GM20000 (cell line): ENCODE data around the gene IQCK.

ENCODE experiments used
- DNase-seq: peaks from one replicate; pipeline ENCODE4 v3.0.0; 2012; ENCODE audit warnings: low spot score
- TF ChIP-seq, protein P1 (sequence below): IDR thresholded peaks from 2 replicates; pipeline ENCODE4 v1.5.1; 2012; ENCODE audit warnings: mild to moderate bottlenecking, control low read depth; ENCODE audit errors: extremely low read depth, missing control alignments

IQCK gene

DNA sequence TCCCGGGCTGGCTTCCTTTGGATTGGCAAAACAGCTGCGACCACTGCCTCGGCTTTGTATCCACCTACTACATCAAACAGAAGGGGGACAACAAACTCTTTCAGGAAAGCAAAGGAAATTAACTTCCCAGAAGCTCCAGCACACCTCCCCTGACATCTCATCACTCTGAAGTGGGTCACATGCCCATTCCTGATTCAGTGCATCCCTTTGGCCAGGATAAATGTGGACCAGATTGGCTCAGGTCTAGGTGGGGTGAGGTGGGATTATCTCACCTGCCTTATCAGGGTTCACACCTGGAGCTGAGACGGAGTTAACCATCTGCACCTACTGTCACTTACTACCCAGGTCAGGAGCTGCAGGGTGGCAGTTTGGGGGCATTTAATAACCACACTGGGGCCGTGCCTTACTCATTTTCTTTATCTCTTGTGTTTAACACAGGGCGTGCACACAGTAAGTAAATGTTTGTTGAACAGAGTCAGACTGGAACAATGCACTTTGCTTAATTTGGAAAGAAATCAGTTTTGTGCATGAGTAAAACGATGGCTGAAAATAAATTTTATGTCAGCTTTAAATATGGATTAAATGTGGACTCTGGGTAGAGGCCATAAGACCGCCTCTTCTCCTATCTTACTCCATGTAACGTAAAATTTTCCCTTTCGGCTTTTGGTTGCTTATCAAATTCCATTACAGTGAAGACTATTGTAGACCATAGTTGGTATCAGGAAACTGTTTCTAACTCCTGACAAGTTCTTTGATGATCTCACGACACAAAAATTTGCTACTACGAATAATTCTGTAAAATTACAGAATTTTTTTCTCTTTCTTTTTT, 36.0 kb downstream of the IQCK start:
- TF ChIP-seq, protein P1, sequence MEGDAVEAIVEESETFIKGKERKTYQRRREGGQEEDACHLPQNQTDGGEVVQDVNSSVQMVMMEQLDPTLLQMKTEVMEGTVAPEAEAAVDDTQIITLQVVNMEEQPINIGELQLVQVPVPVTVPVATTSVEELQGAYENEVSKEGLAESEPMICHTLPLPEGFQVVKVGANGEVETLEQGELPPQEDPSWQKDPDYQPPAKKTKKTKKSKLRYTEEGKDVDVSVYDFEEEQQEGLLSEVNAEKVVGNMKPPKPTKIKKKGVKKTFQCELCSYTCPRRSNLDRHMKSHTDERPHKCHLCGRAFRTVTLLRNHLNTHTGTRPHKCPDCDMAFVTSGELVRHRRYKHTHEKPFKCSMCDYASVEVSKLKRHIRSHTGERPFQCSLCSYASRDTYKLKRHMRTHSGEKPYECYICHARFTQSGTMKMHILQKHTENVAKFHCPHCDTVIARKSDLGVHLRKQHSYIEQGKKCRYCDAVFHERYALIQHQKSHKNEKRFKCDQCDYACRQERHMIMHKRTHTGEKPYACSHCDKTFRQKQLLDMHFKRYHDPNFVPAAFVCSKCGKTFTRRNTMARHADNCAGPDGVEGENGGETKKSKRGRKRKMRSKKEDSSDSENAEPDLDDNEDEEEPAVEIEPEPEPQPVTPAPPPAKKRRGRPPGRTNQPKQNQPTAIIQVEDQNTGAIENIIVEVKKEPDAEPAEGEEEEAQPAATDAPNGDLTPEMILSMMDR, result no peak
- no peak for DNase-seq

DNA sequence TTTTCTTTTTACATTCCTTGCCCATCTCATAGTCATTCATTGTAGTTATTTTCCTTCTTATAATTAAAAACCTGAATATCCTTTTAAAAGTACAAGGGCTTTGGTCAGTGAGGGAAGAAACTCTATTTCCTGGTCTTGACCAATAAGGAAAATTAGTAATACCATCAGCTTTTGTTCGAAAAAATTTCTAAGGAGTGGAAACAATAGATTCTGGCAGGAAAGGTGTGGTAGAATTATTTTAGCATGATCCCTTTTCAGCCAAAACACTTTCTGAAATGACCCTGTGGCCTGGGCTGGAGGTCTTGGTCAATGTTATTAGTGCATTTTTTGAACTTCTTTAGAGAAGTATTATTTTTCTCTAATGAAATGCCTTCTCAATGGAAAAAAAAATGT, 36.6 kb downstream of the IQCK start:
- TF ChIP-seq, protein P1, result no peak

DNA sequence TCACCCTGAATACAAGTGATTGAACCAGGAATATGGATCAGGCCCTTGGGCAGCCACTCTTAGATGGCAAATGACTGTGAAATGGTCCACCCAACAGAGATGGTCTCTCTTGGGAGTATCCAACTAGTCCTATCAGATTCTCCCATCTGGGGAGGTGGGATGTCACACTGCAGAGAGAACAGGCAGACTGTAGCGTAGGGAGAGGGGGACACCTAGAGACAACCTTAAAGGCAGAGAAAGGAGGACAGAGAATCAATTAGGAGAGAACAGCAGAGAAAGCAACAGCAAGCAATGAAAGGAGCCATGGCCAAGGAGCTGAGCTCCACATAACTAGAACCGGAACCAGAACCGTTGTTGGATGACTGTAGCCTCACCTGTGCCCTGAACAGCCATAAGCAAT, 37.2 kb downstream of the IQCK start:
- no peak for DNase-seq
- TF ChIP-seq, protein P1, result no peak

More for the DNA sequence above, 36.6 kb downstream of the IQCK start:
- DNase-seq, result no peak

DNA sequence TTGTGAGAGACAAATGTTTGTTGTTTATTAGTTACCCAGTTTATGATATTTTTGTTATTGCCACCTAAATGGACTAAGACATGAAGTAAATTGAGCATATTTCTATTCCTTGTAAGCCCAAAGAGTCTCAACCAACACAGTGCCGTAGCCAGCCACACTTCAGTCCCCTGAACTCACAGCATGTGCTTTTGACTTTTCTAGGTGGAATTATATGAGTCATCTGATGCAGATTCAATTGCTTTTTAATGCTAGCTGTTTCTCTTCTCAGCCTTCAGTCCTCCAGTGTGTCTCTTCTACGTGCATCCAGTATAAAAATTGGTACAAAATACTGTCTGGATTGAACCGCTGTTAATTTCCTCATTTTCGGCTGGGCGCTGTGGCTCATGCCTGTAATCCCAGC, 39.0 kb downstream of the IQCK start:
- no peak for DNase-seq
- TF ChIP-seq, protein P1, result no peak

DNA sequence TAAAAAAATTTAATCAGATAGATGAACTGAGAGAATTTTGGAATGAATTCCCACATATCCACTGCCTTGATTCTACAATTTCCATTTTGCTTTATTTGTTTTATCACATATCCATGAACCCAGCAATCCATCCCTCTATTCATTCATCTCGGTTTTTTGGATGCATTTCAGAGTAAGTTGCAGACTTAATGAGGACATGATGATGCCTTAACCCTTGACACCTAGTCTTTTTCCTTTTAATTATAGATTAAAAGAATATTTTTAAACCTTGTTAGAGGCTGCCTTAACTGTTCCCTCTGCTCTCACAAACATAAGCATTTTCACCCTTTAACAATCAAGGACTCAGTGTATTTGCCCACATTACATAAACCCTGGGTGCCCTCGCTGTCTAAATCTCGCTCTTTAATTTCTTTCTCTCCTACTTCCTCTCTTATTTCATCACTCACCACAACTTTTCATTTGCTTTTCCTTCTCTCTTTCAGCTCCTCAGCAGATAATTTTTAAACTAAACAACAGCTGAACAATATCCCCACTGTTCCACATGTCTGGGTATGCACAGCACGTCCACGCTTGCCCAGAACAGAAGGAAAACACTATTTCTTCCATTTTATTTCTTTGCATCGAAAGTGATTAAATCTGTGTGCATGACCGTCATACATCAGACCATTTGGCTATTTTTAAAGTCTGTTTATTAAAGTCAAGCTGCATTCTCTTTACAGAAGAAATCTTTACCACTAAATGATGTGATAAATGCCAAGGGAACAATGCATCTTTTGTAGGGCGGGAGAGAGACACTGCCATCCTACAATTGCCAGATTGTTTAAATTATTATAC, 39.9 kb downstream of the IQCK start:
- no peak for DNase-seq
- TF ChIP-seq, protein P1, result no peak

DNA sequence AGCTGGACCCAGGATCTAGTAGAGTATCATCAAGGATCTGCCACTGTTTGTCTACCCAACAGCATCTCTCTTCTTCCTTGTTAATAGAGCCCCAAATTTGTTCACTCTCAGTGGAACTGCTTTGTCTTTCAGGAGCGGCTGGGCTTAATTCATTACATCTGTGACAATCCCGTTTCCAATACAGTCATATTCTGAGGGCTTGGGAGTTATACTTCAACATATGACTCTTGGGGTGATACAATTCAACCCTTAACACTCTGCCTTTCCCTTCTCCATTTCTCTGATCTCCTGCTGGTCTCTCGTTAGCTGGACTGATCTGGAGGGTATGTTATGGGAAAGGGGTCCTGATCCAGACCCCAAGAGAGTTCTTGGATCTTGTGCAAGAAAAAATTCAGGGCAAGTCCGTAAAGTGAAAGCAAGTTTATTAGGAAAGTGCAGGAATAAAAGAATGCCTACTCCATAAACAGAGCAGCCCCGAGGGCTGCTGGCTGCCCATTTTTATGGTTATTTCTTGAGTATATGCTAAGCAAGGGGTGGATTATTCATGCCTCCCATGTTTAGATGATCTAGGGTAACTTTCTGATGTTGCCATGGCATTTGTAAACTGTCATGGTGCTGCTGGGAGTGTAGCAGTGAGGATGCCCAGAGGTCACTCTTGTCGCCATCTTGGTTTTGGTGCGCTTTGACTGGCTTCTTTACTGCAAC, 42.4 kb downstream of the IQCK start:
- no peak for DNase-seq
- TF ChIP-seq, protein P1, result no peak
